ENCODE measurements around the gene CHRM1. TPM values are rescaled to one million over a fixed set of nuclear protein-coding genes. Genes with fewer than 3 reads are reported as not detected.

CHRM1 gene
- total RNA-seq, 3 donors from 2014 or later (not counting 1 experiment from before 2014, with no cell fraction given), result not detected

DNA sequence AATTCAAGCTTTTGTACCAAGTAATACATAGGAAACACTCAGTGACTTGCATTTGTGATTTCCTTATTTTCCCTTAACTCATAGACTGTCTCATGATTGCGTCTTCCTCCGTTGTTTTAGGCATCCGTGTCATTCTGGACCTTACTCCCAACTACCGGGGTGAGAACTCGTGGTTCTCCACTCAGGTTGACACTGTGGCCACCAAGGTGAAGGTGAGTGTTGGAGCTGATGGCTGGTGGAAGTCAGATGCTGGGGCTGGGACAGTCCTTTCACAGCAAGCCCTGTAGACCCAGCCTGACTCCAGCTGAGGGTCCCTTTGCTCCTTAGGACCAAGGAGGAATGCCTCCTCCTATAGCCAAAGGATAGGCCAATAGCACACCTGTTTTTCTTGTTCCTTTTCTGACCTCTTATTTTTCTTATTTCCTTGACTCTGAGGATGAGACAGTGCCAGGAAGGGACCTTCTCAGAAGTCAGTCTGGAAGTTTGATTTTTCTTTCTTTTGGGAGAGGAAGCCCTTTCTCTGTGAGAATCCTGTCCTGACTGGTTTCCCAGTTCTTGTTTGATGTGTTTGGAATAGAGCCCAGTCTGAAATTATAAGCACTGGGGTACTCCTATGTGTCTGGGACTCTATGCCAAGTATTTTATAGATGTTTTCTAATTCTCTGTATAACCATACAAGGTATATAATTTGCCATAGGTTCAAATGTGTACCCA is 38.2 kb downstream of the CHRM1 start:
- intact Hi-C loops (cut with micrococcal nuclease), result loop anchor here (5.0 kb wide), 1 partner anchor 291 kb away; the partner anchor contains the start of gene TUT1
- Mint-ChIP-seq H3K4me1 (peaks cover 41 to 56% of the 10 kb centered on the region in 2 donors), H3K4me3 (peak overlapping the region; percentile 100), H3K36me3 (peaks cover 28% of the 10 kb centered on the region), H3K9me3 (no peaks in the 10 kb centered on the region), H3K27me3 (ENCODE audit: low read depth in 2 of 2) (no peaks in the 10 kb centered on the region), H3K27ac (peak overlapping the region; percentile 99)
- Histone ChIP-seq H3K4me1 (ENCODE audit: control insufficient read depth, insufficient read depth, low read length) (peaks cover 36% of the 10 kb centered on the region), H3K27me3 (ENCODE audit: control insufficient read depth, insufficient read depth, low read length) (no peaks in the 10 kb centered on the region), H3K9me3 (ENCODE audit: control insufficient read depth, insufficient read depth, low read length) (no peaks in the 10 kb centered on the region), H3K36me3 (ENCODE audit: control insufficient read depth, insufficient read depth, low read length) (peaks cover 51% of the 10 kb centered on the region), H3K27ac (ENCODE audit: low read length) (peak overlapping the region; percentile 90), H3K4me3 (ENCODE audit: low read length) (no peak overlapping the region)
- TF ChIP-seq, protein P1, sequence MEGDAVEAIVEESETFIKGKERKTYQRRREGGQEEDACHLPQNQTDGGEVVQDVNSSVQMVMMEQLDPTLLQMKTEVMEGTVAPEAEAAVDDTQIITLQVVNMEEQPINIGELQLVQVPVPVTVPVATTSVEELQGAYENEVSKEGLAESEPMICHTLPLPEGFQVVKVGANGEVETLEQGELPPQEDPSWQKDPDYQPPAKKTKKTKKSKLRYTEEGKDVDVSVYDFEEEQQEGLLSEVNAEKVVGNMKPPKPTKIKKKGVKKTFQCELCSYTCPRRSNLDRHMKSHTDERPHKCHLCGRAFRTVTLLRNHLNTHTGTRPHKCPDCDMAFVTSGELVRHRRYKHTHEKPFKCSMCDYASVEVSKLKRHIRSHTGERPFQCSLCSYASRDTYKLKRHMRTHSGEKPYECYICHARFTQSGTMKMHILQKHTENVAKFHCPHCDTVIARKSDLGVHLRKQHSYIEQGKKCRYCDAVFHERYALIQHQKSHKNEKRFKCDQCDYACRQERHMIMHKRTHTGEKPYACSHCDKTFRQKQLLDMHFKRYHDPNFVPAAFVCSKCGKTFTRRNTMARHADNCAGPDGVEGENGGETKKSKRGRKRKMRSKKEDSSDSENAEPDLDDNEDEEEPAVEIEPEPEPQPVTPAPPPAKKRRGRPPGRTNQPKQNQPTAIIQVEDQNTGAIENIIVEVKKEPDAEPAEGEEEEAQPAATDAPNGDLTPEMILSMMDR (IDR thresholded peaks at IDR 0.05), result no peak
- 31% methylated on average over 4 of the region's 5 CpGs for WGBS (ENCODE audit: insufficient coverage)
- DNase-seq, result peak in 1 of 2 donors; percentile 21
- no peak for ATAC-seq

DNA sequence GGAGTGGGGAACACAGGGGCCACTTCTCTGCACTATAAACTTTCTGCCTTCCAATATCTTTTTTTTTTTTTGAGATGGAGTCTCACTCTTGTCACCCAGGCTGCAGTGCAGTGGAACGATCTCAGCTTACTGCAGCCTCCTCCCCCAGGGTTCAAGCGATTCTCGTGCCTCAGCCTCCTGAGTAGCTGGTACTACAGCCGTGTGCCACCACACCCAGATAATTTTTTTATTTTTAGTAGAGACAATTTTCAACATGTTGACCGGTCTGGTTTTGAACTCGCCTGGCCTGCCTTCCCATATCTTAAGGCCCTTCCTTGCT is 38.8 kb downstream of the CHRM1 start:
- Mint-ChIP-seq H3K27me3 (ENCODE audit: low read depth in 2 of 2) (no peaks in the 10 kb centered on the region), H3K27ac (peak overlapping the region; percentile 99), H3K4me3 (peak overlapping the region; percentile 100), H3K9me3 (no peaks in the 10 kb centered on the region), H3K36me3 (peaks cover 28% of the 10 kb centered on the region), H3K4me1 (peaks cover 41 to 56% of the 10 kb centered on the region in 2 donors)
- H3K27me3 ChIP-seq (ENCODE audit: control insufficient read depth, insufficient read depth, low read length), result no peaks in the 10 kb centered on the region
- 62% methylated on average over 6 of the region's 6 CpGs for WGBS (ENCODE audit: insufficient coverage)
- no peaks in the 10 kb centered on the region for H3K9me3 ChIP-seq (ENCODE audit: control insufficient read depth, insufficient read depth, low read length)
- DNase-seq (no peak), ATAC-seq (no peak)
- peak overlapping the region; percentile 90 for H3K27ac ChIP-seq (ENCODE audit: low read length)
- H3K4me3 ChIP-seq (ENCODE audit: low read length), result peak overlapping the region; percentile 100
- H3K4me1 ChIP-seq (ENCODE audit: control insufficient read depth, insufficient read depth, low read length), result peaks cover 36% of the 10 kb centered on the region
- TF ChIP-seq, protein P1 (IDR thresholded peaks at IDR 0.05), result no peak
- H3K36me3 ChIP-seq (ENCODE audit: control insufficient read depth, insufficient read depth, low read length), result peaks cover 46% of the 10 kb centered on the region
- intact Hi-C loops (cut with micrococcal nuclease), result loop anchor here (5.0 kb wide), 1 partner anchor 290 kb away; the partner anchor contains the start of gene TUT1

DNA sequence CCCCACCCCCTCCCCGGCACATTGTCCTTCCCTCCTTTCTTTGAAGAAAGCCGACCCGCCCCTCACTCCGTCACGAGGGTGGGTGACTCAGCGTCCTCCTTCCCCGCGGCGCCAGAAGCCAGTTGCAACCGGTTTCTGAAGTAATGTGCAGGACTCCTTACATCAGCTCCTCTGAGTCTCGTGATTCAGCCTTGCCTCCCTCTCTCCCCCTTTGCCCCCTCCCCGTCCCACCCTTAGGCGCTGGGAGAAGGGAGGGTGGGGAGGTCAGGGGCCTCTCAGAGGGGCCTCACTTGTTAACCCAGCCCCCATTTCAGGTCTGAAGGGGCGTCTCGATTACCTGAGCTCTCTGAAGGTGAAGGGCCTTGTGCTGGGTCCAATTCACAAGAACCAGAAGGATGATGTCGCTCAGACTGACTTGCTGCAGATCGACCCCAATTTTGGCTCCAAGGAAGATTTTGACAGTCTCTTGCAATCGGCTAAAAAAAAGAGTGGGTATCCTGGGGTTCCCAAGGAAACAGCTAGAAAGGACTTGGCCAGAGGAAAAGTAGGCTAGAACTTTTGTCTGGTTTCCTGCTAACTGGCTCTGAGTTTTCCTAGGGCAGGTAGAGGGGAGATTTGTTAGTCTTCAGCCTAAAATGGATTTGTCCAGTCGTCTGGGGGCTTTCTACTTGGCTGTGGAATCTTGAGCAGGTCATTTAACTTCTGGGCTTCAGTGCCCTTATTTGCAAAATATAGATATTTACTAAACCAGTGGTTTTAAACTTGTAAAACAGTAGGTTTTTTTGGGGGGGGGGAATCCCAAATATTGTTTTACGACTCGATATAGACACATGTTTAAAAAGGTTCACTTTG is 39.4 kb downstream of the CHRM1 start:
- Histone ChIP-seq H3K27ac (ENCODE audit: low read length) (peak overlapping the region; percentile 90), H3K36me3 (ENCODE audit: control insufficient read depth, insufficient read depth, low read length) (peaks cover 41% of the 10 kb centered on the region), H3K4me3 (ENCODE audit: low read length) (peak overlapping the region; percentile 100), H3K9me3 (ENCODE audit: control insufficient read depth, insufficient read depth, low read length) (no peaks in the 10 kb centered on the region), H3K27me3 (ENCODE audit: control insufficient read depth, insufficient read depth, low read length) (no peaks in the 10 kb centered on the region), H3K4me1 (ENCODE audit: control insufficient read depth, insufficient read depth, low read length) (peaks cover 36% of the 10 kb centered on the region)
- Mint-ChIP-seq H3K4me3 (peak overlapping the region; percentile 100), H3K27ac (peak overlapping the region; percentile 99), H3K4me1 (peaks cover 41 to 56% of the 10 kb centered on the region in 2 donors), H3K27me3 (ENCODE audit: low read depth in 2 of 2) (no peaks in the 10 kb centered on the region), H3K9me3 (no peaks in the 10 kb centered on the region), H3K36me3 (peaks cover 28% of the 10 kb centered on the region)
- DNase-seq, result peak; percentile 94 to 95
- ATAC-seq, result peak; percentile 66 to 84 (median 73)
- WGBS (ENCODE audit: insufficient coverage), result 10% methylated on average over 18 of the region's 21 CpGs
- TF ChIP-seq, protein P1 (IDR thresholded peaks at IDR 0.05), result no peak
- intact Hi-C loops (cut with micrococcal nuclease), result loop anchor here (1.0 to 5.0 kb wide), 6 partner anchors 19 to 326 kb away; partner anchors contain the start of genes TMEM179B, TTC9C and TUT1
